GM21360 (cell line): ENCODE measurements around the gene MVB12B.
"Not testable (repeated sequence)": the region's sequence is repeated elsewhere in the genome, so short reads cannot be mapped to it uniquely, and the experiment has no call there.

Experiments
- ATAC-seq: cut with Tn5 transposase; IDR thresholded peaks from one replicate; pipeline ENCODE4 v1.9.1; 2021; ENCODE audit warnings: mild to moderate bottlenecking, moderate library complexity; ENCODE audit not compliant: unreplicated experiment

Gene MVB12B

GRCh38 chr9:126527109-126527825 lies 200.6 kb downstream of the MVB12B start:
- ATAC-seq: no peak

DNA sequence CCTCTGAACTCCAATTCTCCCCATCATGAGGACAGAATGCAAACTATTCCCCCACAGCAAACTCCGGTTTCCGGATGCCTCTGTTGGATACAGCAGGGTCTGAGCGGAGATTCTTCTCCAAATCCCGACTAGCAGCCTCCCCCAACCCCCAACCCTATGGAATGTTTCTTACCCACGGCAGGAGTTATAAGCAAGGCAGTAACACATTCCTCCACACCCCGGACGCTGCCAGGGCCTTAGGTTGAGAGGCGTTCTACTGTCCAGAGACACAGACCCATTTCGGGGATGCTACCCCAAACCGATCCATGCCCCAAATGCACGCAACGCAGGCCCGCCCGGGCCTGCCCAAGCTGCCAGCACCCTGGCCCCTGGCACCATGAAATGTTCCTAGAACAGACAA lies 201.5 kb downstream of the MVB12B start:
- ATAC-seq: no peak

GRCh38 chr9:126528915-126529314 lies 202.3 kb downstream of the MVB12B start:
- no peak for ATAC-seq

GRCh38 chr9:126531035-126531571 lies 204.5 kb downstream of the MVB12B start:
- ATAC-seq: no peak

- ATAC-seq: no peak
Measured at GRCh38 chr9:126531591-126531990, 205.0 kb downstream of the MVB12B start.

- no peak for ATAC-seq
Measured at GRCh38 chr9:126532019-126532462, 205.4 kb downstream of the MVB12B start.

- ATAC-seq: no peak
Measured at GRCh38 chr9:126532489-126532888, 205.9 kb downstream of the MVB12B start.

- no peak for ATAC-seq
Measured at GRCh38 chr9:126532951-126533925, 206.6 kb downstream of the MVB12B start.

- ATAC-seq: no peak
Measured at GRCh38 chr9:126533926-126534310, 207.3 kb downstream of the MVB12B start.

GRCh38 chr9:126534431-126535186 lies 208.0 kb downstream of the MVB12B start:
- ATAC-seq: no peak

GRCh38 chr9:126536131-126536530 lies 209.5 kb downstream of the MVB12B start:
- no peak for ATAC-seq

DNA sequence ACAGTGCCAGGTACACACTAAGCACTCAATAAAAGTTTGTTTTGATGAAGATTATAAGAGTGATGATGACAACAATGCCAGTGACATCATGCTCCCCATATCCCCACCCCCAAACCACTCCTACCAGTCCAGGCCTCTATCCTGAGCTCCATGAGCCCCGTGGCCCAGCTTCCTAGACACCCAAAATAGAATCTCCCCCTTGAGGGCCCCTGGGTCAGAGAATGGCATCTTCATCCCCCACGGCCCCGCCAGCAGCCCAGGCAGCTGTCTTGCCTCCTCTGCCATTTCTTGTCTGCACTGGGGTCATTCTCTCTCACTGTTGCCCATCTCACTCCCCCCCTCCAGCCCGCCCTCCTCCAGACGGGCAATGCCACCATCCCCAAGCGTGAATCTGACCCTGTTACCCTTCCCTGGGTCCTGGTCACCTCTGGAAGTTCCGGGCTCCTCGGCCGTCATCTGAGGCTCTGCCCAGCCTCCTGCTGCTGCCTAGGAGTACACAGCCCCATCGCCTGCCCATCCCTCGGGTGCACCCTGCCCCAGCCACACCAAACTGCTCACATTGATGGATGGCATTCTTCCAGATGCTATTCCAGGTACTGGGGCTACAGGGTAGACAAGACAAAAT lies 210.3 kb downstream of the MVB12B start:
- ATAC-seq: no peak

DNA sequence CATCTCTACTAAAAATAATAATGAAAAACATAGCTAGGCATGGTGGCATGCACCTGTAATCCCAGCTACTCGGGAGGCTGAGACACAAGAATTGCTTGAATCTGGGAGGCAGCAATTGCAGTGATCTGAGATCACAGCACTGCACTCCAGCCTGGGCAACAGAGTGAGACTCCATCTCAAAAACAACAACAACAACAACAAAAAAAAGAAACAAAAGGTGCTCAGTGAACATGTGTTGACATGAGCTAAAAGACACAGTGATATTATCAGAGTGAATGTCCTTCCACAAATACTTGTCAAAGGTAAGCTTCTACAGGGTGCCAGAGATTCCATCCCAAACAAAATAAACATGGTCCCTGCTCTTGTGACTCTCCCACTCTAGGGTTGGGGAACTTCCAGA lies 211.9 kb downstream of the MVB12B start:
- no peak for ATAC-seq

GRCh38 chr9:126540398-126540797 lies 213.8 kb downstream of the MVB12B start:
- ATAC-seq: not testable (repeated sequence)

DNA sequence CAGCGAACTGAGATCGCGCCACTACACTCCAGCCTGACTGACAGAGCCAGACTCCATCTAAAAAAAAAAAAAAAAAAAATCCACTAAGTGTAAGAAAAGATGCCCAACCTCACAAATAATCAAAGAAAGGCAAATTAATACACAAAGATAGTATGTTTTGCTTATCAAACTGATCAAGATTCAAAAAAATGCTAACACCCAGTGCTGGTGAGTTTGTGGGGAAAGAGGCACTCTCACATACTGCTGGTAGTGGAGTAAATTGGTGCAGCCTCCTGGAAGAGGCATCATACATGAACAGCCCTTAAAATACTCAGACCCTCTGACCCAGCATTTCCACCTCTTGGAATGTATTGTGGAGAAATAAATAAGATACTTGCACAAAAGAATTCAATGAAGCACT lies 216.9 kb downstream of the MVB12B start:
- ATAC-seq: no peak

- no peak for ATAC-seq
Measured at GRCh38 chr9:126545106-126545505, 218.5 kb downstream of the MVB12B start.

GRCh38 chr9:126546036-126546435 lies 219.4 kb downstream of the MVB12B start:
- no peak for ATAC-seq

DNA sequence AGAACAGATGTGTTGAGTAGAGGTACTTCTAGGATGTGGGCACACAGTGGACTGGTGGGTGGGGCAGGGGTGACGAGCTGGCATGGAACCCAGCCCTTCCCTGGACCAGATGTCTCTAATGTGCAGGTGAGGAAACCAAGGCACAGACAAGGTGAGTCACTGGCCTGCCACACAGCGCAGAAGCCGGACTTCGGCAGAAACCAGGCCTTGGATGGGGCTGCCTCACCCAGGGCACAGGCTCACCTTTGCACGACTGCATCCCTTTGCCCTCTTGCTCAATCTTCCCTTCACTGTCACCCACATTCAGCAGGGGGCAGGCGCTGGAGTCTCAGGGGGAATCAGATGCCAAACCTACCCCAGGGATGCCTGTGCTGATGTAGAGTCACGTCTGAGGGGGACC lies 221.7 kb downstream of the MVB12B start:
- no peak for ATAC-seq

DNA sequence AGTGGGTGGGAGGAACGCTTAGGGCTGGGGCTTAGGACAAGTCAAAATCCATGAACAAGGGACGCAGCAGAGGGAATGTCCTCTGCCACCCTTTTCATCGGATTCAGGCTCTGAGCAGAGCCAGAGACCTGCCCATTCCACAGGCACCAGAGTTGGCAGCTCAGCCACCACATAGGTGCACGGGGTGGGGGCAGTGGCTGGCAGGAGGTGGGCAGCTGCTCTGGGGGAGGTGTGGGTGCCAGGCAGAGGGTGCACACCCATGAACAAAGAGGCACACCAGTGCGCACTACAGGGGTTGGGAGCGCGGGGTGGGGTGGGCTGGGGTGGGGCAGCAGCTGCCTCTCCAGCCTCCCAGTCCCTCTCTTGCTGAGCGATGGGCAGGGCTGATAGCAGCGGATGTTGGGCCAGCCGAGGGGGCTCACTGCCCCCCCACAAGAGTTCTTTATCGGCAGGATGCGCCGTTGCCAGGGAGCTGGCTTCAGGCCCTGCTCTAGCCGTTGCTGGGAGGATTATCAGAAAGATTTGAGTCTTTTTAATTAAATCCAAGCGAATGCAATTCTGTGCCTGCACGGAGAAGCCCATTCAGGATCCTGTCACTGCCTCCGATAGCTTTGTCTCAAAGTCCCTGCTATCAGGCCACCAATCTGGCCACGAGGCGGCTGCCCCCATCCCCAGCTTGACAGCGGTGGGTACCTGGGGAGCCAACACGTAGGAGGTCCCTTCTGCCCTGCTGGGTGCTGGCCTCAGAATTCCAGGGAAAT lies 222.8 kb downstream of the MVB12B start:
- no peak for ATAC-seq

DNA sequence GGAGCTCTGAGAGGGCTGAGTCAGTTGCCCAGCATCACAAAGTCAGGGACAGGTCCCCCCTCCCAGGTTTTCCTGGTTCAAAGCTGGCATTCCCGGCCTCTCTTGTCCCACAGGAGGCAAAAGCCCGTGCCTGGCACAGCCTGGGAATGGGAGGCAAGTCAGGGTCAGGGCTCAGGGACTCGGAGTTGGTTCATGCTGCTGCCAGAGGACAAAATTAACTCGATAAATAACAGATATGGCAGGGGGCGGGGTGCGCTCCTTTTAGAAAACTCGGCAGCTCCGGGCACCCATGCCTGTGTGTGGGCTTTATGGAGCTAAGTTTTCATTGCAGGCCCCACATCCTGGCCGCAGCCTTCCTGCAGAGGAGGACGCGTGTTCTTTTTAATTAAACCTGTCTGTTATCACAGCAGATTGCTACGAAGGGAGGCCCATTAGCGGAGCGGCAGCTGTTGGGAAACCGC lies 224.3 kb downstream of the MVB12B start:
- no peak for ATAC-seq
